Activated CD8-positive, alpha-beta T cell treated with anti-CD3 and anti-CD28 coated beads, Interleukin-2, amount 10 ng/mL, durations not matched to agents 7 days and 5 days (primary cell): ENCODE results near the gene ENOX1. TPM values are rescaled to one million over a fixed set of nuclear protein-coding genes. Genes with fewer than 3 reads are reported as not detected.

Experiments used
- ATAC-seq: fragments of 150-1000 bp; cut with Tn5 transposase; one replicate; pipeline ENCODE4 v1.10.0; 2021; ENCODE audit warnings: moderate library complexity
- CTCF ChIA-PET: fragments of 350-600 bp; sonication (Branson Sonifier 250); formaldehyde crosslinking; loops from one replicate; lab custom pipeline; 2021; ENCODE audit warnings: antibody characterized with exemption; lab: Charles Lee
- POLR2A ChIA-PET: fragments of 350-600 bp; sonication (Branson Sonifier 250); formaldehyde crosslinking; loops from one replicate; lab custom pipeline; 2021; ENCODE audit warnings: antibody characterized with exemption; lab: Charles Lee
- DNase-seq: peaks from one replicate; pipeline ENCODE4 v3.0.0-alpha.2; 2020
- H3K27ac Mint-ChIP-seq: one replicate; pipeline ENCODE4 v1.8.0; 2021; ENCODE audit warnings: mild to moderate bottlenecking, mixed read lengths
- H3K27me3 Mint-ChIP-seq: one replicate; pipeline ENCODE4 v1.8.0; 2021; ENCODE audit warnings: low read depth, mixed read lengths
- H3K36me3 Mint-ChIP-seq: one replicate; pipeline ENCODE4 v1.8.0; 2021; ENCODE audit warnings: low read depth, mixed read lengths
- H3K4me1 Mint-ChIP-seq: one replicate; pipeline ENCODE4 v1.8.0; 2021; ENCODE audit warnings: low read depth, mixed read lengths
- H3K4me3 Mint-ChIP-seq: one replicate; pipeline ENCODE4 v1.8.0; 2021; ENCODE audit warnings: mild to moderate bottlenecking, mixed read lengths
- H3K9me3 Mint-ChIP-seq: one replicate; pipeline ENCODE4 v1.8.0; 2022; ENCODE audit warnings: mixed read lengths; ENCODE audit not compliant: insufficient read depth
- total RNA-seq, 2 experiments: library from RNA; stranded (reverse); gene quantifications; one replicate each; pipeline ENCODE4 v1.2.3, GENCODE V29; 2021

ENOX1 gene
- total RNA-seq, 2 experiments from 2014 or later: 0.08 TPM; not detected in 1

DNA sequence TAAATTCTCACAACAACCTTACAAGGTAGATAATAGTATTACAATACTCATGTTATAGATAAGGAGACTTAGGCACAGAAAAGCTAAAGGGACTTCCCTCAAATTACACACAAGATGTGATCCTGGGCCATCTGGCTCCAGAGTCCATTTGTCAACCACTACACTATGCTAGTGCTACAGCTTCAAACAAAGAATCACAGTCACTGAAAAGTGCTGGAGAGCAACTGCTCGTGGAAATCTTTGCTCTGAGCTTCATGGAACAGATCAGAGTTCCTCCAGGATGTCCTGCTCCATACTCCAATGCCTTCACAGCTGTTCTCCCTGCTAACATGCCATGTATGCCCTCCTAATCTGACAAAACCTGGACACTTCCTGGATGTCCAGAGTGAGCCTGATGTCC lies 271.2 kb downstream of the ENOX1 start:
- Mint-ChIP-seq H3K4me1 (no peaks in the 10 kb centered on the region), H3K27ac (no peak overlapping the region), H3K27me3 (peaks cover 5% of the 10 kb centered on the region), H3K36me3 (no peaks in the 10 kb centered on the region), H3K9me3 (no peaks in the 10 kb centered on the region), H3K4me3 (no peak overlapping the region)
- ChIA-PET CTCF (no interaction called here), POLR2A (no interaction called here)
- DNase-seq (no peak), ATAC-seq (no peak)

DNA sequence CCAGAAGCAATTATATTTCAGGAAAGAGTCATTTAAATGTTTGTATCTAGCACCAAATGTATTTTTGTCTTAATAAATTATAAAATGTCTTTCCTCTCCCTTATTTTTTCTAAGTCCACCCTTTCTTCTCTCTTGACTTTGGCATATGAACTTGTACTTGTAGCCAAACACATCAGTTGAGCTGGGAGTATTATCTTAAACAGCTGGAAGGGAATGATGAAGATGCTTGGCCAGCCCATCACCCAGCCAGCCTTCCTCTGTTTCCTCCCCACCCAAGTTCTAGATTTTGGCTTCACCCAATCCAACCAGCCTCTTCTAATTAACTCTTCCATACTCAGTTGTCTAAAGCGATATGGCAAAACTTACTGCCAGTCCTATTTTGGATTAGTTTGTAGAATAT lies 272.5 kb downstream of the ENOX1 start:
- no peak overlapping the region for H3K27ac Mint-ChIP-seq
- no peak for ATAC-seq
- H3K27me3 Mint-ChIP-seq: peaks cover 5% of the 10 kb centered on the region
- no peaks in the 10 kb centered on the region for H3K9me3 Mint-ChIP-seq
- no peak for DNase-seq
- no peak overlapping the region for H3K4me3 Mint-ChIP-seq
- ChIA-PET POLR2A (no interaction called here), CTCF (no interaction called here)
- no peaks in the 10 kb centered on the region for H3K4me1 Mint-ChIP-seq
- H3K36me3 Mint-ChIP-seq: no peaks in the 10 kb centered on the region

DNA sequence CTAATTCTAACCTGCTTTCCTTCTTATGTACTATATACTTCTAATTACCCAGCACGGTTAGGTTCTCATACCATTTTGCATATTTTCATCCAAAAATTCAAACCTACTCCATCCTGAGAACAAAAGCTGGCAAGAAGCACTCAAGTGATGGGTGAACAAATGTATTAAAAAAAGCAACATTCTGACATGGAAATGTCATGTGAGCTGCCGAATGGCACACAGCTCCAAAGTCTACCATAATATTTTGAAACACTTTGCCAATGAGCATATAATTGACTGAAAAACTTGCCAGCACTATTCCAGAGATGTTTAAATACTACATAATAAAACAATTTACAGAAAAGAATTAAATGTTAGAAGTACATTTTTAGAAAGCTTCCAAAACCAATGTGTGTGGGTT lies 274.6 kb downstream of the ENOX1 start:
- no peak for ATAC-seq
- no peak overlapping the region for H3K27ac Mint-ChIP-seq
- ChIA-PET POLR2A (interaction anchor here (0.6 kb wide), 1 partner anchor 631 kb away, joined by 5 read pairs; no protein-coding TSS in a partner anchor), CTCF (no interaction called here)
- no peak for DNase-seq
- no peaks in the 10 kb centered on the region for H3K9me3 Mint-ChIP-seq
- no peak overlapping the region for H3K4me3 Mint-ChIP-seq
- no peaks in the 10 kb centered on the region for H3K27me3 Mint-ChIP-seq
- H3K4me1 Mint-ChIP-seq: no peaks in the 10 kb centered on the region
- no peaks in the 10 kb centered on the region for H3K36me3 Mint-ChIP-seq

DNA sequence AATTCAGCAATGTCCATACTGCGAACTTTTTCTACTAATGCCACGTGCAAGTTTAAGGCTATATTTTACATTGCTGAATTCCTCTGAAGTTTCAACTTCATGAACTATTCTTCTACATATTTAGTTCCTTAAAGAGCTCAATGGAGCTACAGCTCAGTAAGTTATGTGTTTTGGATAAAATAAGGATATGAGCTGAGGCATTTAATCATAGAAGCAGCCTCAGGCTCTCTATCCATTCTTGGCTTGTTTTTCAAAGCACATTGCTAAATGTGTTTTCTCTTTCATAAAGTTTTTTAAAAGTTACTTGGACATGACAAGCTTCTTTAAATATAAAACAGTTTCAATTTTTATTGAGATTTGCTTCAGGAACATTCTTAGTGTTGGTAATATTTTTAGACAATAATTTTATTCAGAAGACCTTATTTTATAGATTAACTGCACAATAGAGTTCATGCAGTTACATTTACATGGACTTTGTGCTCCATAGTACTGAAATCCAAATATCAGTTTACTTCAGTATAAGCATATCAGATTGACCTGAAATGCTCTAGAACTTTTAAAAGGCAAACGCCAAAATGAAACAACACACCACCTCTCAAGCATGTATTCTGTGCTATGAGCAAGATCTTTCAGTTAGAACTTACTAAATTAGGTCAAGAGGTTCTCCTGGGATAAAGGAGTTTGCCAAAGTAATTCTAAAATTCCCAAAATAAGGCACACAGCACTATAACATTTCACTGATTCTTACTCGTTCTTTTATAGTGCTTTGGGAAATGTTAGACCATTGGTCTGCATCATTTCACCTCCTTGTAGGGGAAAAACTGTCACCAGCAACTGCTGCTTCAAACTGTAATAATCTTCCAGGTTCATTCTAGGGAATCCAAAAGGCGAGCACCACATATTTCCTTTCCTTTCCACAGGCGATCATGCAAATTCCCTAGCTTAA lies 275.5 kb downstream of the ENOX1 start:
- Mint-ChIP-seq H3K27me3 (no peaks in the 10 kb centered on the region), H3K36me3 (no peaks in the 10 kb centered on the region), H3K4me1 (no peaks in the 10 kb centered on the region), H3K27ac (no peak overlapping the region), H3K4me3 (no peak overlapping the region), H3K9me3 (no peaks in the 10 kb centered on the region)
- ChIA-PET CTCF (no interaction called here), POLR2A (no interaction called here)
- DNase-seq: no peak
- ATAC-seq: no peak

DNA sequence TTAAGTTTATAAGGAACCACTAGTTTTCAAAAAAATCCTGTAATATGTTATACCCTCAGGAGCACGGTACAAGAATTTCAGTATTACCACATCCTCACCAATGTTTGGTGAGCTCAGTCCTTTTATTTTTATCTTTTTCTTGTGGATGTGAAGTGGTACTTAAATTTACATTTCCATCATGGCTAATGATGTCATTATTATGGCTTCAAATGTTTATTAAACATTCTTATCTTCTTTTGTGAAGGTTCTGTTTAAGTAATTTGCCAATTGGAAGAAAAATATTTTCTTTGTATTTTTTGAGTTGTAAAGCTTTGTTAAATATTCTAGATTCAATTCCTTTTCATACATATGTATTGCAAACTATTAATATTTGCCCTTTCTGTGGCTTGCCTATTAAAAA lies 291.0 kb downstream of the ENOX1 start:
- POLR2A ChIA-PET: no interaction called here
- Mint-ChIP-seq H3K9me3 (no peaks in the 10 kb centered on the region), H3K4me1 (no peaks in the 10 kb centered on the region), H3K4me3 (no peak overlapping the region), H3K27me3 (peaks cover 4% of the 10 kb centered on the region), H3K27ac (no peak overlapping the region), H3K36me3 (no peaks in the 10 kb centered on the region)
- DNase-seq (no peak), ATAC-seq (no peak)
- CTCF ChIA-PET: no interaction called here

DNA sequence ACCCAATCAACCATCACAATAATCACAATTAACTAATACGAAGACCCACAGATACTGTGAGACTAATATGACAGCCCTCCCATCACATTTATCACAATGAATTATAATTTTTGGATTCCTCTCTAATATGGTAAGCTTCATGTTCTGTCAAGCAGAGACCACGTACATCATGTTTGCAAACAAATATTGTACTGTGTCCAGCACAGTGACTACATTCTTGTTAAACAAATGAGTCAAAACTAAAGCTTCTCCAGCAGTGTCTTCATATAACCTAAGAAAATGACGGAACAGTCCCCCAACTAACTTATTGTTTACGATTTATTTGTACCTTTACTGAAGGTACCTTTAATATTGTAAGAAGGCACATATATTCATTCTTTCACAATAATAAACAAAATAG lies 292.6 kb downstream of the ENOX1 start:
- Mint-ChIP-seq H3K9me3 (no peaks in the 10 kb centered on the region), H3K27me3 (peaks cover 2% of the 10 kb centered on the region), H3K27ac (no peak overlapping the region), H3K36me3 (no peaks in the 10 kb centered on the region), H3K4me1 (no peaks in the 10 kb centered on the region), H3K4me3 (no peak overlapping the region)
- DNase-seq (no peak), ATAC-seq (no peak)
- CTCF ChIA-PET: no interaction called here
- POLR2A ChIA-PET: no interaction called here

DNA sequence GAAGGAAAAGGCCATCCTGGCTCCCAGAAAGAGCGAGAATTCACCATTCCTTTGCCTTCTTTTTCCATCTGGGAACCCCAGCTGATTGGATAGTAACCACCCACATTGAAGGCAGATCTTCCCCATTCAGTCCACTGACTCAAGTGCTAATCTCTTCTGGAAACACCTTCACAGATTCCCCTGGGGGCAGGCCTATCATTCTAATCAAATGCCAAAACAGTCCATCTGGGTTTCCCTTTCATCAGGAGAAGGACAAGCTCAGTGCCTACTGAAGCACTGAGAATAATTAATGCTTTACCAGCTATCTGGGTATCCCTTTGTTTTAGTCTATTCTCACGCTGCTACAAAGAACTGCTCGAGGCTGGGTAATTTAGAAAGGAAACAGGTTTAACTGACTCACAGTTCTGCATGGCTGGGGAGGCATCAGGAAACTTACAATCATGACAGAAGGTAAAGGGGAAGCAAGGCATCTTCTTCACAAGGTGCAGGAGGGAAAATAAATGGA lies 293.2 kb downstream of the ENOX1 start:
- Mint-ChIP-seq H3K27ac (no peak overlapping the region), H3K27me3 (no peaks in the 10 kb centered on the region), H3K9me3 (no peaks in the 10 kb centered on the region), H3K36me3 (no peaks in the 10 kb centered on the region), H3K4me3 (no peak overlapping the region), H3K4me1 (no peaks in the 10 kb centered on the region)
- DNase-seq (no peak), ATAC-seq (no peak)
- ChIA-PET CTCF (no interaction called here), POLR2A (no interaction called here)

DNA sequence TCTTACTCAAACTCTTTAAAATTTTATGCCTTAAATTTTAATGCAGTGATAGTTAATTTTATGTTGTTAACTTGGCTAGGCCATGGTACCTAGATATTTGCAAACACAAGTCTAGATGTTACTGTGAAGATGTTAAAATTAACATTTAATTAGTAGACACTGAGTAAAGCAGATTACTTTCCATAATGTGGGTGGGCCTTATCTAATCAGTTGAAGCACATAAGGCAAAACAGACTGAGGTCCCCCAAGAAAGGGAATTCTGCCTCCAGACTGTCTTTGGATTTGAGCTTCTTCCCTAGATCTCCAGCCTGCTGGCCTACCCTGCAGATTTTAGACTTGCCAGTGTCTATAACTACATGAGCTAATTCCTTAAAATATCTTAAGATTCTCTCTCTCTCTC lies 294.0 kb downstream of the ENOX1 start:
- CTCF ChIA-PET: no interaction called here
- no peak for ATAC-seq
- Mint-ChIP-seq H3K9me3 (no peaks in the 10 kb centered on the region), H3K4me1 (no peaks in the 10 kb centered on the region), H3K27ac (no peak overlapping the region), H3K36me3 (no peaks in the 10 kb centered on the region), H3K27me3 (no peaks in the 10 kb centered on the region), H3K4me3 (no peak overlapping the region)
- DNase-seq: no peak
- POLR2A ChIA-PET: no interaction called here

DNA sequence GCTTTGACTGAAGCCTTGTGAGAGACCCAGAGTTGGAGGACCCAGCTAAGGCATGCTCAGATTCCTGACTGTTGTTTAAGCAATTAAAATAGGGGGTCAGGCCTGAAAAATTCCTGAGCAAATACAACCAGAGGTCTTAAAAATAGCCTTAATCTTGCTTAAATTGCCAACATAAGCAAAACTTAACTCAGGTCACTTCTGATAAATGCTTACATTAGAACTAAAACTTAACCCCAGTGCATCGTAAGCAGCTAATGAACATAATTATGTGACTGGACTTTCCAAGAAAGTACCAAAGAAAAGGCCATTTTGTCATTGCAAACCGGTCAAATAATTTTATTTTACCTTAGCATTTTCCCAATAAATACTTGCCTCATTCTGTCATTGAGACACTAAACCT lies 294.5 kb downstream of the ENOX1 start:
- DNase-seq (no peak), ATAC-seq (no peak)
- POLR2A ChIA-PET: no interaction called here
- H3K9me3 Mint-ChIP-seq: no peaks in the 10 kb centered on the region
- H3K27ac Mint-ChIP-seq: no peak overlapping the region
- H3K36me3 Mint-ChIP-seq: no peaks in the 10 kb centered on the region
- H3K4me1 Mint-ChIP-seq: no peaks in the 10 kb centered on the region
- CTCF ChIA-PET: no interaction called here
- H3K4me3 Mint-ChIP-seq: no peak overlapping the region
- H3K27me3 Mint-ChIP-seq: no peaks in the 10 kb centered on the region

DNA sequence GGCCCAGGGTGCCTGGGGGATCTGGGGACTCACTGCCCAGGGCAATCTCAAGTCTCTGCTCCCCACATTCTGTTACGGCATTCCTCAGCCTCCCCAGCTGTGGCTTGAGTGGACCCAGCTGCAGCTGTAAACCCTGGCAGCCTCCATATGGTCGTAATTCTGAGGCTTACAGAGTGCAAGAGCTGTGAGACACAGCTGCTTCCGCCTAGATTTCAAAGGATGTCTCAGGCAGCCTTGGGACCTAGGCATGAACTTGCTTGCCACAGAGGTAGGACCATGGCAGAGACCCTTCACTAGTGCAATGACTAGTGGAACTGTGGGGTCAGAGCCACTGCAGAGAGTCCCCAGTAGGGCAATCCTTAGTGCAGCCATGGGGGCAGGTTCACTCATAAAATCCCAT lies 297.5 kb downstream of the ENOX1 start:
- ATAC-seq (no peak), DNase-seq (no peak)
- H3K27ac Mint-ChIP-seq: no peak overlapping the region
- no peaks in the 10 kb centered on the region for H3K27me3 Mint-ChIP-seq
- ChIA-PET POLR2A (no interaction called here), CTCF (no interaction called here)
- H3K36me3 Mint-ChIP-seq: no peaks in the 10 kb centered on the region
- peaks cover 2% of the 10 kb centered on the region for H3K4me1 Mint-ChIP-seq
- no peaks in the 10 kb centered on the region for H3K9me3 Mint-ChIP-seq
- H3K4me3 Mint-ChIP-seq: no peak overlapping the region

DNA sequence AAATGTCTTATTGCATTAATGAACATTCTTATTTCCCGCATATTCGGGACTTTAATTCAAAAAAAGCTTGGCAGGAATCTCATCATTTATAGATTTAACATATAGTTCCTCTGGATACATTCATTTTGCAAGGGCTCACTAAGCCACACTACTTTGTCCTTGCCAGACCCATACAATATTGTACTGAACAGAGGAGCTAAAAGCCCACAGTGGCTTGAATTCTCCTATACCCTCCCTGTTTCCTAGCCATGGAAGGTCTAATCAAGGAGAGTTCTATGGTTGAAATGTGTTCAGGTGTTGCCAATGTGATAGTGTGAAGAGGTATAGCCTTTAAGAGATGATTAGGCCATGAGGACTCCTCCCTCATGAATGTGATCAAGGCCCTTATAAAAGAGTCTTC lies 298.9 kb downstream of the ENOX1 start:
- H3K36me3 Mint-ChIP-seq: no peaks in the 10 kb centered on the region
- ATAC-seq (no peak), DNase-seq (no peak)
- no peaks in the 10 kb centered on the region for H3K9me3 Mint-ChIP-seq
- H3K4me1 Mint-ChIP-seq: peaks cover 2% of the 10 kb centered on the region
- no peak overlapping the region for H3K4me3 Mint-ChIP-seq
- ChIA-PET POLR2A (interaction anchor here (0.6 kb wide), 1 partner anchor 691 kb away, joined by 3 read pairs; no protein-coding TSS in a partner anchor), CTCF (no interaction called here)
- H3K27ac Mint-ChIP-seq: no peak overlapping the region
- H3K27me3 Mint-ChIP-seq: no peaks in the 10 kb centered on the region

DNA sequence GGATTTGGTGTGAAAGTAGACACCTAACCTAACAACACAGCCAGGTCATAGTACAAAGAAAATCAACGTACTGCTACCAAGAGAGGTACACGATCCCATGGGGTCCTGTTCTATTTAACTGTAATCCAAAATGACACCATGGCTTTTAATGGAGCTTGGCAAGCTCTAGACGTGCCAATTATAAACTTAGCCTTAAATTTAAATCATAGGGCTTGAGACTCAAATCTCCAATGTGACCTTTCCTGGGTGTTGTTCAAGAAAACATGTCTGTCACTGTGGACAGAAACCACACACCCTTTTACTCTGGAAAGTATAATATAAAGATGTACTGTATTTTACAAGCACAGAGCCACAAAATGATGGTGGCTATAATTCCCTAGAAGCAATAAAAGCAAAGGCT lies 299.3 kb downstream of the ENOX1 start:
- Mint-ChIP-seq H3K36me3 (no peaks in the 10 kb centered on the region), H3K4me3 (no peak overlapping the region), H3K27me3 (no peaks in the 10 kb centered on the region), H3K9me3 (no peaks in the 10 kb centered on the region), H3K27ac (no peak overlapping the region), H3K4me1 (peaks cover 2% of the 10 kb centered on the region)
- DNase-seq (no peak), ATAC-seq (no peak)
- POLR2A ChIA-PET: no interaction called here
- CTCF ChIA-PET: no interaction called here
